BE2C (cell line): ENCODE measurements around the gene APPL2.

Source experiments
- DNase-seq: peaks from one replicate; pipeline ENCODE4 v3.0.0-alpha.2; 2020
- H3K27me3 ChIP-seq: fragments of 250-450 bp; sonication (Bioruptor Pico); 2 replicates; pipeline ENCODE4 v1.5.1; 2020; ENCODE audit warnings: mild to moderate bottlenecking
- H3K36me3 ChIP-seq: fragments of 250-450 bp; sonication (Bioruptor Pico); 2 replicates; pipeline ENCODE4 v1.5.1; 2020; ENCODE audit warnings: mild to moderate bottlenecking
- H3K4me1 ChIP-seq: fragments of 250-450 bp; sonication (Bioruptor Pico); 2 replicates; pipeline ENCODE4 v1.5.1; 2020
- H3K4me3 ChIP-seq: 2 replicates; pipeline ENCODE4 v1.5.1; 2011; ENCODE audit warnings: low read depth, low read length
- H3K9me3 ChIP-seq: fragments of 250-450 bp; sonication (Bioruptor Pico); 2 replicates; pipeline ENCODE4 v1.5.1; 2020
- CTCF ChIP-seq: IDR thresholded peaks from 2 replicates; pipeline ENCODE4 v1.5.1; 2012; ENCODE audit warnings: mild to moderate bottlenecking, low read depth, low read length

Gene APPL2

GRCh38 chr12:105212438-105212837 is 23.5 kb downstream of the APPL2 start:
- Histone ChIP-seq H3K9me3 (no peaks in the 10 kb centered on the region), H3K27me3 (no peaks in the 10 kb centered on the region), H3K36me3 (no peaks in the 10 kb centered on the region; the same call in 1 of the 2 replicates), H3K4me3 (no peak overlapping the region), H3K4me1 (no peaks in the 10 kb centered on the region; the same call in 1 of the 2 replicates)
- DNase-seq = no peak
- no peak for TF ChIP-seq CTCF

- Histone ChIP-seq H3K9me3 (no peaks in the 10 kb centered on the region), H3K36me3 (no peaks in the 10 kb centered on the region; the same call in 1 of the 2 replicates), H3K4me1 (no peaks in the 10 kb centered on the region; the same call in 1 of the 2 replicates), H3K4me3 (no peak overlapping the region), H3K27me3 (no peaks in the 10 kb centered on the region)
- no peak for DNase-seq
- no peak for TF ChIP-seq CTCF
Observed at GRCh38 chr12:105209091-105209490, 26.9 kb downstream of the APPL2 start.

- Histone ChIP-seq H3K9me3 (no peaks in the 10 kb centered on the region), H3K36me3 (no peaks in the 10 kb centered on the region; the same call in 1 of the 2 replicates), H3K4me1 (no peaks in the 10 kb centered on the region), H3K27me3 (no peaks in the 10 kb centered on the region), H3K4me3 (no peak overlapping the region)
- no peak for DNase-seq
- no peak for TF ChIP-seq CTCF
Observed at GRCh38 chr12:105206686-105207374, 29.1 kb downstream of the APPL2 start.

- no peaks in the 10 kb centered on the region for H3K4me1 ChIP-seq
- H3K36me3 ChIP-seq = no peaks in the 10 kb centered on the region; the same call in 1 of the 2 replicates
- no peaks in the 10 kb centered on the region for H3K9me3 ChIP-seq
- no peak for DNase-seq
- no peak overlapping the region for H3K4me3 ChIP-seq
- TF ChIP-seq CTCF = no peak
- no peaks in the 10 kb centered on the region for H3K27me3 ChIP-seq
Observed at GRCh38 chr12:105205322-105206048, 30.5 kb downstream of the APPL2 start.

GRCh38 chr12:105204916-105205315 is 31.1 kb downstream of the APPL2 start:
- DNase-seq = no peak
- Histone ChIP-seq H3K27me3 (no peaks in the 10 kb centered on the region), H3K4me3 (no peak overlapping the region), H3K9me3 (no peaks in the 10 kb centered on the region), H3K4me1 (no peaks in the 10 kb centered on the region), H3K36me3 (peaks cover 2% of the 10 kb centered on the region)
- TF ChIP-seq CTCF = no peak

- H3K27me3 ChIP-seq = no peaks in the 10 kb centered on the region
- peaks cover 2% of the 10 kb centered on the region for H3K36me3 ChIP-seq
- H3K9me3 ChIP-seq = no peaks in the 10 kb centered on the region
Observed at GRCh38 chr12:105204127-105204526, 31.8 kb downstream of the APPL2 start.

More at GRCh38 chr12:105204127-105204526, 31.8 kb downstream of the APPL2 start:
- Histone ChIP-seq H3K4me1 (no peaks in the 10 kb centered on the region), H3K4me3 (no peak overlapping the region)
- no peak for TF ChIP-seq CTCF
- DNase-seq = no peak
